ENCODE results near the gene DDX17.

DDX17 gene

GRCh38 chr22:38464992-38465672, 41.0 kb downstream of the DDX17 start:
- no peak for FAIRE-seq

GRCh38 chr22:38462960-38463784, 42.9 kb downstream of the DDX17 start:
- no peak for FAIRE-seq

GRCh38 chr22:38461414-38462081, 44.6 kb downstream of the DDX17 start:
- peak; percentile 13 for FAIRE-seq

GRCh38 chr22:38461057-38461413, 45.1 kb downstream of the DDX17 start:
- no peak for FAIRE-seq

- no peak for FAIRE-seq
Observed at GRCh38 chr22:38460426-38460840, 45.7 kb downstream of the DDX17 start.

- no peak for FAIRE-seq
Observed at GRCh38 chr22:38456841-38457699, 49.0 kb downstream of the DDX17 start.

GRCh38 chr22:38456272-38456835, 49.8 kb downstream of the DDX17 start:
- no peak for FAIRE-seq

- FAIRE-seq = no peak
Observed at GRCh38 chr22:38455530-38456271, 50.4 kb downstream of the DDX17 start.

GRCh38 chr22:38455076-38455529, 51.0 kb downstream of the DDX17 start, which contains the start of gene KCNJ4:
Gene KCNJ4, minus strand, starts transcription at chr22:38455199. Its CDS starts 27,067 bp downstream, at chr22:38428132.
- no peak for FAIRE-seq

- no peak for FAIRE-seq
Observed at GRCh38 chr22:38454353-38455075, 51.6 kb downstream of the DDX17 start.

- no peak for FAIRE-seq
Observed at GRCh38 chr22:38453996-38454352, 52.1 kb downstream of the DDX17 start.

- no peak for FAIRE-seq
Observed at GRCh38 chr22:38453066-38453672, 52.9 kb downstream of the DDX17 start.

- FAIRE-seq = no peak
Observed at GRCh38 chr22:38452373-38453065, 53.6 kb downstream of the DDX17 start.

GRCh38 chr22:38451864-38452263, 54.2 kb downstream of the DDX17 start:
- no peak for FAIRE-seq

GRCh38 chr22:38451404-38451803, 54.7 kb downstream of the DDX17 start:
- FAIRE-seq = no peak

- FAIRE-seq = no peak
Observed at GRCh38 chr22:38450234-38450797, 55.8 kb downstream of the DDX17 start.

- FAIRE-seq = no peak
Observed at GRCh38 chr22:38449776-38450175, 56.3 kb downstream of the DDX17 start.

GRCh38 chr22:38448945-38449745, 57.0 kb downstream of the DDX17 start:
- no peak for FAIRE-seq

All from TTC549 (cell line).